K562 (cell line): ENCODE measurements around the gene ORAI3. TPM values are rescaled to one million over a fixed set of nuclear protein-coding genes. Genes with fewer than 3 reads are reported as not detected.

Experiments used
- CTBP1 ChIP-seq: fragments of 450-650 bp; IDR thresholded peaks from 2 replicates; pipeline ENCODE4 v1.6.1; 2016; ENCODE audit warnings: borderline replicate concordance
- GABPA ChIP-seq: fragments of 200-800 bp; sonication (Bioruptor generic); conservative IDR thresholded peaks from 2 replicates; pipeline ENCODE4 v1.6.1; 2016; ENCODE audit warnings: low read depth, missing genetic modification characterization, missing compliant biosample characterization
- ILF3 ChIP-seq: fragments of 450-650 bp; IDR thresholded peaks from 2 replicates; pipeline ENCODE4 v1.6.1; 2018; ENCODE audit warnings: antibody characterized with exemption, mild to moderate bottlenecking, moderate library complexity, borderline replicate concordance
- NCOA6 ChIP-seq: fragments of 450-650 bp; IDR thresholded peaks from 2 replicates; pipeline ENCODE4 v1.6.1; 2017; ENCODE audit warnings: mild to moderate bottlenecking
- POLR2G ChIP-seq: fragments of 200-400 bp; formaldehyde crosslinking; IDR thresholded peaks from 2 replicates; pipeline ENCODE4 v1.6.1; 2017; ENCODE audit warnings: low read depth, mild to moderate bottlenecking, antibody characterized with exemption, low read length, moderate library complexity
- PURB ChIP-seq: sonication (generic); formaldehyde crosslinking; IDR thresholded peaks from 2 replicates; pipeline ENCODE4 v1.9.0; 2021; ENCODE audit warnings: low read depth, mild to moderate bottlenecking, missing genetic modification reagents
- SMARCA5 ChIP-seq: fragments of 450-650 bp; IDR thresholded peaks from 2 replicates; pipeline ENCODE4 v1.6.1; 2016
- SRSF9 ChIP-seq: fragments of 200-400 bp; formaldehyde crosslinking; IDR thresholded peaks from 2 replicates; pipeline ENCODE4 v1.6.1; 2017; ENCODE audit warnings: low read depth, low read length, borderline replicate concordance
- TBP ChIP-seq: optimal IDR thresholded peaks from 2 replicates; pipeline ENCODE3; 2011; ENCODE audit warnings: low read depth, low read length, improper control_type of control experiment
- TOE1 ChIP-seq, 2 experiments: fragments of 450-650 bp in 1 of 2; sonication (generic) in 1 of 2; formaldehyde crosslinking in 1 of 2; IDR thresholded peaks; 2 replicates each; pipeline versions ENCODE4 v1.7.1 to v1.8.0; 2016 to 2022; ENCODE audit warnings: borderline replicate concordance in 2 of 2, mild to moderate bottlenecking in 2 of 2, antibody characterized with exemption in 1 of 2, inconsistent platforms in 1 of 2, low read depth in 1 of 2, missing genetic modification reagents in 1 of 2, moderate library complexity in 1 of 2
- polyA plus RNA-seq, 8 experiments: library from polyadenylated mRNA; depleted of rRNA in 4 of 8; stranded (reverse) in 5 of 8; unstranded in 3 of 8; fragments of >200 nt; fragmentation: Nextera tagmentation in 2 of 8; fragmentation: Illumina TruSeq in 1 of 8; extraction: Ambion mirVana in 2 of 8; extraction: Trizol in 1 of 8; gene quantifications; 2 replicates each; pipeline versions ENCODE4 v1.2.1 to v1.2.3, GENCODE V29; 2011 to 2014; ENCODE audit warnings: inconsistent platforms in 1 of 8, missing spikeins in 1 of 8
- total RNA-seq, 7 experiments: library from RNA; depleted of rRNA in 6 of 7; stranded (reverse); fragments of >200 nt in 6 of 7; fragmentation: Illumina TruSeq in 2 of 7; extraction: Trizol in 2 of 7; gene quantifications; 2 replicates each; pipeline versions ENCODE4 v1.2.1 to v1.2.3, GENCODE V29; 2011 to 2021; ENCODE audit warnings: low replicate concordance in 1 of 7
- TF ChIP-seq, protein P1 (sequence below): sonication (generic); formaldehyde crosslinking; IDR thresholded peaks from 2 replicates; pipeline ENCODE4 v1.8.1; 2023; ENCODE audit warnings: mild to moderate bottlenecking, missing genetic modification reagents
- TF ChIP-seq, protein P2 (sequence below): fragments of 250-450 bp; sonication (Bioruptor Pico); IDR thresholded peaks from 2 replicates; pipeline ENCODE4 v1.8.0; 2021; ENCODE audit warnings: mild to moderate bottlenecking, moderate library complexity
- TF ChIP-seq, protein P3 (sequence below): sonication (generic); formaldehyde crosslinking; IDR thresholded peaks from 2 replicates; pipeline ENCODE4 v1.8.0; 2023; ENCODE audit warnings: mild to moderate bottlenecking, missing genetic modification reagents
- TF ChIP-seq, protein P4 (sequence below), 2 experiments: fragments of 450-650 bp in 1 of 2; sonication (generic) in 1 of 2; formaldehyde crosslinking in 1 of 2; IDR thresholded peaks in 1 of 2; conservative IDR thresholded peaks in 1 of 2; 2 replicates each; pipeline versions ENCODE4 v1.6.1 to v1.8.1; 2016 to 2023; ENCODE audit warnings: mild to moderate bottlenecking in 2 of 2, moderate library complexity in 2 of 2, inconsistent platforms in 1 of 2, missing genetic modification reagents in 1 of 2
- TF ChIP-seq, protein P5 (sequence below): fragments of 450-650 bp; formaldehyde crosslinking; conservative IDR thresholded peaks from 2 replicates; pipeline ENCODE4 v1.4.0; 2022; ENCODE audit warnings: mild to moderate bottlenecking, missing genetic modification characterization

Gene ORAI3
- total and polyA plus RNA-seq, 9 of the 15 experiments (the other 6 are each of a cell fraction or from before 2014, with no cell fraction given), result 4.9 to 23.3 (median 14.1) TPM

DNA sequence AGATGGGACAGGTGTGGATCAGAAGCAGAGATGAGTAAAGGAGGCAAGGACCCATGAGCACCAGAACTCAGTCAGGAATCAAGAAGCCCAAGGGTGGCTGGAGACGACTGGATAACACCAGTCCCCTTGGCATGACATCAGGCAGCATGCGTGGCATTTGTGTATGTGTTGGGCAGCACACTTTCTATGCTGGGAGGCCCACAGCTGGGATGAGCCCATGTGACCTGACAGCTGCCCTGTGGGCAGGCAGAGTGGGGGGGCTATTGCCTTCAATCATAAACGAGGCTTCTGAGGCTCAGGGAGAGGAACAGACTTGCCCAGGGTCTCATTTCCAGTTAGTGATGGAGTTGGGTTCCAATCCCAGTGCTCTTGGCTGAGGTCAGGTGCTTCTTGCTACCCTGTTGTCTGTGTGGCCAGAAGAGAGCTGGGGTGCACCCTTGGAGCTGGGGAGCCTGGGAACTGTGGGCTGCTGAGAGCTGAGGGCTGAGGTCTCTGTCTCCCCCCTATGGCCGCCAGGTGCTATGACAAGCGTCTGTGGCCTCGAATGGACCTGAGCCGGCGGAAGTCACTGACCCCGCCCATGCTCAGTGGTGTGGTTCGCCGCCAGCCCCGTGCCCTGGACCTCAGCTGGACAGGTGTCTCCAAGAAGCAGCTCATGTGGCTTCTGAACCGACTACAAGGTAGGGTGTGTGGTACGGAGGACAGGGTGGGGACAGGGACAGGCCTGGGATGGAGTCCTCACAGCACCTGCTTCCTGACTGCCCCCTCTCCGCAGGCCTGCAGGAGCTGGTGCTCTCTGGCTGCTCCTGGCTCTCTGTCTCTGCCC lies 7.1 kb upstream of the ORAI3 start (continued):
- TF ChIP-seq, protein P1, sequence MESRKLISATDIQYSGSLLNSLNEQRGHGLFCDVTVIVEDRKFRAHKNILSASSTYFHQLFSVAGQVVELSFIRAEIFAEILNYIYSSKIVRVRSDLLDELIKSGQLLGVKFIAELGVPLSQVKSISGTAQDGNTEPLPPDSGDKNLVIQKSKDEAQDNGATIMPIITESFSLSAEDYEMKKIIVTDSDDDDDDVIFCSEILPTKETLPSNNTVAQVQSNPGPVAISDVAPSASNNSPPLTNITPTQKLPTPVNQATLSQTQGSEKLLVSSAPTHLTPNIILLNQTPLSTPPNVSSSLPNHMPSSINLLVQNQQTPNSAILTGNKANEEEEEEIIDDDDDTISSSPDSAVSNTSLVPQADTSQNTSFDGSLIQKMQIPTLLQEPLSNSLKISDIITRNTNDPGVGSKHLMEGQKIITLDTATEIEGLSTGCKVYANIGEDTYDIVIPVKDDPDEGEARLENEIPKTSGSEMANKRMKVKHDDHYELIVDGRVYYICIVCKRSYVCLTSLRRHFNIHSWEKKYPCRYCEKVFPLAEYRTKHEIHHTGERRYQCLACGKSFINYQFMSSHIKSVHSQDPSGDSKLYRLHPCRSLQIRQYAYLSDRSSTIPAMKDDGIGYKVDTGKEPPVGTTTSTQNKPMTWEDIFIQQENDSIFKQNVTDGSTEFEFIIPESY (CRISPR knock-in tag), result peak; percentile 63
- TF ChIP-seq POLR2G, result peak; percentile 61
- peak; percentile 43; the same call in 1 of the 2 replicates for TF ChIP-seq TOE1 (IDR thresholded peaks at IDR 0.05; ENCODE audit: borderline replicate concordance)
- TF ChIP-seq TOE1 (CRISPR knock-in tag; IDR thresholded peaks at IDR 0.05; ENCODE audit: borderline replicate concordance, low read depth), result no peak
- TF ChIP-seq, protein P2, sequence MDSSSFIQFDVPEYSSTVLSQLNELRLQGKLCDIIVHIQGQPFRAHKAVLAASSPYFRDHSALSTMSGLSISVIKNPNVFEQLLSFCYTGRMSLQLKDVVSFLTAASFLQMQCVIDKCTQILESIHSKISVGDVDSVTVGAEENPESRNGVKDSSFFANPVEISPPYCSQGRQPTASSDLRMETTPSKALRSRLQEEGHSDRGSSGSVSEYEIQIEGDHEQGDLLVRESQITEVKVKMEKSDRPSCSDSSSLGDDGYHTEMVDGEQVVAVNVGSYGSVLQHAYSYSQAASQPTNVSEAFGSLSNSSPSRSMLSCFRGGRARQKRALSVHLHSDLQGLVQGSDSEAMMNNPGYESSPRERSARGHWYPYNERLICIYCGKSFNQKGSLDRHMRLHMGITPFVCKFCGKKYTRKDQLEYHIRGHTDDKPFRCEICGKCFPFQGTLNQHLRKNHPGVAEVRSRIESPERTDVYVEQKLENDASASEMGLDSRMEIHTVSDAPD (CRISPR knock-in tag), result no peak
- TF ChIP-seq CTBP1, result peak; percentile 53; the same call in 1 of the 2 replicates
- TF ChIP-seq, protein P3, sequence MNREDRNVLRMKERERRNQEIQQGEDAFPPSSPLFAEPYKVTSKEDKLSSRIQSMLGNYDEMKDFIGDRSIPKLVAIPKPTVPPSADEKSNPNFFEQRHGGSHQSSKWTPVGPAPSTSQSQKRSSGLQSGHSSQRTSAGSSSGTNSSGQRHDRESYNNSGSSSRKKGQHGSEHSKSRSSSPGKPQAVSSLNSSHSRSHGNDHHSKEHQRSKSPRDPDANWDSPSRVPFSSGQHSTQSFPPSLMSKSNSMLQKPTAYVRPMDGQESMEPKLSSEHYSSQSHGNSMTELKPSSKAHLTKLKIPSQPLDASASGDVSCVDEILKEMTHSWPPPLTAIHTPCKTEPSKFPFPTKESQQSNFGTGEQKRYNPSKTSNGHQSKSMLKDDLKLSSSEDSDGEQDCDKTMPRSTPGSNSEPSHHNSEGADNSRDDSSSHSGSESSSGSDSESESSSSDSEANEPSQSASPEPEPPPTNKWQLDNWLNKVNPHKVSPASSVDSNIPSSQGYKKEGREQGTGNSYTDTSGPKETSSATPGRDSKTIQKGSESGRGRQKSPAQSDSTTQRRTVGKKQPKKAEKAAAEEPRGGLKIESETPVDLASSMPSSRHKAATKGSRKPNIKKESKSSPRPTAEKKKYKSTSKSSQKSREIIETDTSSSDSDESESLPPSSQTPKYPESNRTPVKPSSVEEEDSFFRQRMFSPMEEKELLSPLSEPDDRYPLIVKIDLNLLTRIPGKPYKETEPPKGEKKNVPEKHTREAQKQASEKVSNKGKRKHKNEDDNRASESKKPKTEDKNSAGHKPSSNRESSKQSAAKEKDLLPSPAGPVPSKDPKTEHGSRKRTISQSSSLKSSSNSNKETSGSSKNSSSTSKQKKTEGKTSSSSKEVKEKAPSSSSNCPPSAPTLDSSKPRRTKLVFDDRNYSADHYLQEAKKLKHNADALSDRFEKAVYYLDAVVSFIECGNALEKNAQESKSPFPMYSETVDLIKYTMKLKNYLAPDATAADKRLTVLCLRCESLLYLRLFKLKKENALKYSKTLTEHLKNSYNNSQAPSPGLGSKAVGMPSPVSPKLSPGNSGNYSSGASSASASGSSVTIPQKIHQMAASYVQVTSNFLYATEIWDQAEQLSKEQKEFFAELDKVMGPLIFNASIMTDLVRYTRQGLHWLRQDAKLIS, result no peak
- TF ChIP-seq ILF3, result no peak
- TF ChIP-seq GABPA (tag), result peak; percentile 35; the same call in 1 of the 2 replicates
- no peak for TF ChIP-seq NCOA6
- TF ChIP-seq SRSF9, result no peak
- TF ChIP-seq, protein P4, sequence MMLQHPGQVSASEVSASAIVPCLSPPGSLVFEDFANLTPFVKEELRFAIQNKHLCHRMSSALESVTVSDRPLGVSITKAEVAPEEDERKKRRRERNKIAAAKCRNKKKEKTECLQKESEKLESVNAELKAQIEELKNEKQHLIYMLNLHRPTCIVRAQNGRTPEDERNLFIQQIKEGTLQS (IDR thresholded peaks at IDR 0.05), result no peak
- TF ChIP-seq, protein P4 (CRISPR knock-in tag; conservative IDR thresholded peaks at IDR 0.05), result no peak
- peak; percentile 36 for TF ChIP-seq TBP
- no peak for TF ChIP-seq PURB (CRISPR knock-in tag)
- 0 out of 2 replicates have a peak, but pooled peaks have one; percentile 12 for TF ChIP-seq SMARCA5
- TF ChIP-seq, protein P5, sequence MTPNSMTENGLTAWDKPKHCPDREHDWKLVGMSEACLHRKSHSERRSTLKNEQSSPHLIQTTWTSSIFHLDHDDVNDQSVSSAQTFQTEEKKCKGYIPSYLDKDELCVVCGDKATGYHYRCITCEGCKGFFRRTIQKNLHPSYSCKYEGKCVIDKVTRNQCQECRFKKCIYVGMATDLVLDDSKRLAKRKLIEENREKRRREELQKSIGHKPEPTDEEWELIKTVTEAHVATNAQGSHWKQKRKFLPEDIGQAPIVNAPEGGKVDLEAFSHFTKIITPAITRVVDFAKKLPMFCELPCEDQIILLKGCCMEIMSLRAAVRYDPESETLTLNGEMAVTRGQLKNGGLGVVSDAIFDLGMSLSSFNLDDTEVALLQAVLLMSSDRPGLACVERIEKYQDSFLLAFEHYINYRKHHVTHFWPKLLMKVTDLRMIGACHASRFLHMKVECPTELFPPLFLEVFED, result no peak
